HepG2 (cell line): ENCODE measurements around the gene HOPX. TPM values are rescaled to one million over a fixed set of nuclear protein-coding genes. Genes with fewer than 3 reads are reported as not detected.

Source experiments
- ATAC-seq: fragments of 200-7000 bp; cut with Tn5 transposase; 3 replicates; pipeline ENCODE4 v1.9.1; 2020; ENCODE audit warnings: mild to moderate bottlenecking, moderate library complexity
- BruUV-seq: library from RNA; stranded (reverse); fragments of 400-500 nt; replicated peaks from 2 replicates; lab custom pipeline; 2021; lab: Mats Ljungman, UMichigan
- CTCF ChIA-PET: fragments of 300-600 bp; formaldehyde crosslinking; extraction: SDS; loops from one replicate; lab custom pipeline; 2021; ENCODE audit warnings: low total read pairs, inconsistent platforms, low intra/inter-chr PET ratio; lab: Yijun Ruan, JAX
- POLR2A ChIA-PET: fragments of 350-600 bp; sonication (Branson Sonifier 250); formaldehyde crosslinking; loops from one replicate; lab custom pipeline; 2020; ENCODE audit warnings: antibody characterized with exemption, inconsistent platforms; lab: Yijun Ruan, JAX
- DNase-seq: peaks from one replicate; pipeline ENCODE4 v3.0.0-alpha.2; 2015; ENCODE audit warnings: low spot score
- FAIRE-seq: peaks from 3 replicates; lab custom pipeline; 2011; peaks lifted over from hg19 to GRCh38; lab: Jason Lieb, UNC
- H2AFZ ChIP-seq: one replicate; pipeline ENCODE4 v1.6.1; 2011; ENCODE audit warnings: low read length, inconsistent platforms
- H3K27ac ChIP-seq: fragments of 300-600 bp; 3 replicates; pipeline ENCODE4 v1.8.0; 2011; ENCODE audit warnings: mixed run types, mild to moderate bottlenecking, mixed read lengths, low read length, inconsistent platforms; ENCODE audit not compliant: insufficient read depth; ENCODE audit errors: extremely low read length
- H3K27me3 ChIP-seq, 2 experiments: fragments of 200-600 bp in 1 of 2; 2 replicates in 1 of 2; 3 replicates in 1 of 2; pipeline versions ENCODE4 v1.6.0 to v1.8.0; 2011; ENCODE audit warnings: low read length in 2 of 2, mild to moderate bottlenecking in 2 of 2, moderate library complexity in 2 of 2, inconsistent platforms in 1 of 2; ENCODE audit not compliant: insufficient read depth in 2 of 2, control insufficient read depth in 1 of 2
- H3K36me3 ChIP-seq, 2 experiments: fragments of 200-600 bp in 1 of 2; replicated peaks in 1 of 2; 2 replicates in 1 of 2; 3 replicates in 1 of 2; pipeline versions ENCODE4 v1.5.1 to v1.8.0; 2011; ENCODE audit warnings: low read length in 2 of 2, inconsistent platforms in 1 of 2; ENCODE audit not compliant: insufficient read depth in 2 of 2, control insufficient read depth in 1 of 2
- H3K4me1 ChIP-seq: 2 replicates; pipeline ENCODE4 v1.5.1; 2012; ENCODE audit warnings: low read length, inconsistent platforms; ENCODE audit not compliant: insufficient read depth
- H3K4me2 ChIP-seq: 2 replicates; pipeline ENCODE4 v1.6.0; 2011; ENCODE audit warnings: low read depth, low read length, inconsistent platforms
- H3K4me3 ChIP-seq, 3 experiments: fragments of 200-600 bp in 1 of 3; sonication (generic), shearing (Covaris generic) in 1 of 3; replicated peaks in 1 of 3; 2 replicates each; pipeline ENCODE4 v1.5.1; 2011 to 2016; ENCODE audit warnings: low read length in 3 of 3, inconsistent platforms in 2 of 3, low read depth in 2 of 3, mild to moderate bottlenecking in 2 of 3, control low read depth in 1 of 3, mixed read lengths in 1 of 3; ENCODE audit not compliant: insufficient read depth in 1 of 3
- H3K79me2 ChIP-seq: one replicate; pipeline ENCODE4 v1.6.1; 2011; ENCODE audit warnings: low read length, inconsistent platforms; ENCODE audit not compliant: insufficient read depth
- H3K9ac ChIP-seq: 2 replicates; pipeline ENCODE4 v1.6.0; 2011; ENCODE audit warnings: mild to moderate bottlenecking, low read depth, low read length, inconsistent platforms; ENCODE audit not compliant: insufficient read depth
- H3K9me3 ChIP-seq: 2 replicates; pipeline ENCODE4 v1.5.1; 2012; ENCODE audit warnings: mild to moderate bottlenecking, low read length
- H4K20me1 ChIP-seq: 2 replicates; pipeline ENCODE4 v1.6.0; 2011; ENCODE audit warnings: inconsistent platforms, mild to moderate bottlenecking, low read length, moderate library complexity; ENCODE audit not compliant: insufficient read depth
- ADNP ChIP-seq: sonication (generic); formaldehyde crosslinking; IDR thresholded peaks from 2 replicates; pipeline ENCODE4 v1.4.0; 2020; ENCODE audit warnings: missing genetic modification reagents
- CENPX ChIP-seq: sonication (generic); formaldehyde crosslinking; IDR thresholded peaks from 2 replicates; pipeline ENCODE4 v1.9.0; 2021; ENCODE audit warnings: mild to moderate bottlenecking, missing genetic modification reagents, moderate library complexity
- DNMT1 ChIP-seq: sonication (generic); formaldehyde crosslinking; IDR thresholded peaks from 2 replicates; pipeline ENCODE4 v1.5.1; 2020; ENCODE audit warnings: mild to moderate bottlenecking, missing genetic modification reagents
- HDAC6 ChIP-seq: fragments of 200-600 bp; sonication (generic); IDR thresholded peaks from 2 replicates; pipeline ENCODE4 v1.7.0; 2017; ENCODE audit warnings: mild to moderate bottlenecking, antibody characterized with exemption, low read length, low read depth
- SP4 ChIP-seq: sonication (generic); formaldehyde crosslinking; IDR thresholded peaks from 2 replicates; pipeline ENCODE4 v1.8.1; 2023; ENCODE audit warnings: mild to moderate bottlenecking, missing genetic modification reagents
- SP5 ChIP-seq: IDR thresholded peaks from 2 replicates; pipeline ENCODE4 v1.6.1; 2016; ENCODE audit warnings: low read depth, borderline replicate concordance
- STAG1 ChIP-seq: sonication (generic); formaldehyde crosslinking; IDR thresholded peaks from 2 replicates; pipeline ENCODE4 v1.4.0; 2020; ENCODE audit warnings: missing genetic modification reagents
- TAF1 ChIP-seq: sonication (generic); formaldehyde crosslinking; IDR thresholded peaks from 2 replicates; pipeline ENCODE4 v1.4.0; 2020; ENCODE audit warnings: missing genetic modification reagents
- ZC3H4 ChIP-seq: sonication (generic); formaldehyde crosslinking; IDR thresholded peaks from 2 replicates; pipeline ENCODE4 v1.4.0; 2020; ENCODE audit warnings: missing genetic modification reagents, borderline replicate concordance
- ZHX2 ChIP-seq, 2 experiments: sonication (generic) in 1 of 2; formaldehyde crosslinking in 1 of 2; IDR thresholded peaks; 2 replicates each; pipeline versions ENCODE4 v1.6.1 to v1.9.0; 2014 to 2022; ENCODE audit warnings: antibody characterized with exemption in 1 of 2, borderline replicate concordance in 1 of 2, inconsistent platforms in 1 of 2, low read depth in 1 of 2, missing genetic modification reagents in 1 of 2
- ZNF136 ChIP-seq: sonication (generic); formaldehyde crosslinking; IDR thresholded peaks from 2 replicates; pipeline ENCODE4 v1.8.1; 2022; ENCODE audit warnings: low read depth, mild to moderate bottlenecking, moderate library complexity, missing genetic modification reagents
- ZNF562 ChIP-seq: sonication (generic); formaldehyde crosslinking; IDR thresholded peaks from 2 replicates; pipeline ENCODE4 v1.8.0; 2022; ENCODE audit warnings: missing genetic modification reagents, borderline replicate concordance
- WGBS: methylation state at CpG from one replicate; pipeline ENCODE4 v1.1.6; 2017; ENCODE audit warnings: low lambda C conversion rate; 5-methylcytosine and 5-hydroxymethylcytosine counted together
- in situ Hi-C: cut with HindIII; loops from 2 replicates; pipeline ENCODE4 v1.10.0; 2017; ENCODE audit warnings: low pct_unique_long_range_greater_than_20kb; ENCODE audit not compliant: extremely low pct_ligation_motif_present
- intact Hi-C: fragments of 100-400 bp; cut with micrococcal nuclease; formaldehyde crosslinking; loops from one replicate; pipeline ENCODE4 v1.10.0; 2022; ENCODE audit not compliant: unreplicated experiment
- polyA plus RNA-seq, 8 experiments: library from polyadenylated mRNA; depleted of rRNA in 3 of 8; stranded (reverse) in 7 of 8; unstranded in 1 of 8; fragments of >200 nt; fragmentation: Illumina TruSeq in 4 of 8; extraction: Trizol in 4 of 8; gene quantifications; 2 replicates each; pipeline versions ENCODE4 v1.2.1 to v1.2.3, GENCODE V29; 2011 to 2016; ENCODE audit warnings: low read depth in 4 of 8, missing spikeins in 1 of 8, mixed read lengths in 1 of 8; ENCODE audit not compliant: insufficient read depth in 1 of 8
- total RNA-seq, 5 experiments: library from RNA; depleted of rRNA; stranded (reverse); fragments of >200 nt; fragmentation: Illumina TruSeq; extraction: Trizol; gene quantifications; 2 replicates each; pipeline ENCODE4 v1.2.3, GENCODE V29; 2016; ENCODE audit warnings: low read depth in 1 of 5
- TF ChIP-seq, protein P1 (sequence below): sonication (generic); formaldehyde crosslinking; IDR thresholded peaks from 2 replicates; pipeline ENCODE4 v1.4.0; 2020; ENCODE audit warnings: missing genetic modification reagents, borderline replicate concordance
- TF ChIP-seq, protein P2 (sequence below): sonication (generic); formaldehyde crosslinking; IDR thresholded peaks from 2 replicates; pipeline ENCODE4 v1.8.0; 2022; ENCODE audit warnings: missing genetic modification reagents, mild to moderate bottlenecking, inconsistent platforms, borderline replicate concordance
- TF ChIP-seq, protein P3 (sequence below): sonication (generic); formaldehyde crosslinking; IDR thresholded peaks from 2 replicates; pipeline ENCODE4 v1.5.0; 2020; ENCODE audit warnings: mild to moderate bottlenecking, missing genetic modification reagents

HOPX gene
- total and polyA plus RNA-seq, 2 of the 13 experiments (the other 11 are each of a cell fraction or from before 2014, with no cell fraction given) = not detected

GRCh38 chr4:56656346-56656643 lies 24.8 kb downstream of the HOPX start:
- H3K4me3 ChIP-seq = no peak overlapping the region
- ChIA-PET CTCF (no interaction called here), POLR2A (no interaction called here)
- peaks cover 4 to 43% of the 10 kb centered on the region in 2 experiments for H3K27me3 ChIP-seq
- H3K4me2 ChIP-seq = no peak overlapping the region
- no peak overlapping the region for H3K27ac ChIP-seq
- intact Hi-C loops (no loop called here), in situ Hi-C loops (no loop called here)
- H2AFZ ChIP-seq = no peak overlapping the region
- FAIRE-seq = no peak
- H3K79me2 ChIP-seq = no peaks in the 10 kb centered on the region
- H4K20me1 ChIP-seq = no peaks in the 10 kb centered on the region
- no peak for ATAC-seq
- 83% methylated on average over 10 of the region's 19 CpGs for WGBS
- H3K4me1 ChIP-seq = no peaks in the 10 kb centered on the region
- H3K36me3 ChIP-seq = no peaks in the 10 kb centered on the region
- no peaks in the 10 kb centered on the region for H3K9me3 ChIP-seq
- no peak for DNase-seq
- H3K9ac ChIP-seq = no peak overlapping the region
- BruUV-seq = no TSS peak
- TF ChIP-seq, protein P1, sequence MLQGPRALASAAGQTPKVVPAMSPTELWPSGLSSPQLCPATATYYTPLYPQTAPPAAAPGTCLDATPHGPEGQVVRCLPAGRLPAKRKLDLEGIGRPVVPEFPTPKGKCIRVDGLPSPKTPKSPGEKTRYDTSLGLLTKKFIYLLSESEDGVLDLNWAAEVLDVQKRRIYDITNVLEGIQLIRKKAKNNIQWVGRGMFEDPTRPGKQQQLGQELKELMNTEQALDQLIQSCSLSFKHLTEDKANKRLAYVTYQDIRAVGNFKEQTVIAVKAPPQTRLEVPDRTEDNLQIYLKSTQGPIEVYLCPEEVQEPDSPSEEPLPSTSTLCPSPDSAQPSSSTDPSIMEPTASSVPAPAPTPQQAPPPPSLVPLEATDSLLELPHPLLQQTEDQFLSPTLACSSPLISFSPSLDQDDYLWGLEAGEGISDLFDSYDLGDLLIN = no peak
- TF ChIP-seq ZC3H4 (CRISPR knock-in tag) = no peak
- no peak for TF ChIP-seq HDAC6
- TF ChIP-seq DNMT1 = no peak
- no peak for TF ChIP-seq STAG1
- no peak for TF ChIP-seq TAF1
- TF ChIP-seq ZNF136 (CRISPR knock-in tag) = no peak
- no peak for TF ChIP-seq SP5
- TF ChIP-seq CENPX = no peak
- TF ChIP-seq, protein P2, sequence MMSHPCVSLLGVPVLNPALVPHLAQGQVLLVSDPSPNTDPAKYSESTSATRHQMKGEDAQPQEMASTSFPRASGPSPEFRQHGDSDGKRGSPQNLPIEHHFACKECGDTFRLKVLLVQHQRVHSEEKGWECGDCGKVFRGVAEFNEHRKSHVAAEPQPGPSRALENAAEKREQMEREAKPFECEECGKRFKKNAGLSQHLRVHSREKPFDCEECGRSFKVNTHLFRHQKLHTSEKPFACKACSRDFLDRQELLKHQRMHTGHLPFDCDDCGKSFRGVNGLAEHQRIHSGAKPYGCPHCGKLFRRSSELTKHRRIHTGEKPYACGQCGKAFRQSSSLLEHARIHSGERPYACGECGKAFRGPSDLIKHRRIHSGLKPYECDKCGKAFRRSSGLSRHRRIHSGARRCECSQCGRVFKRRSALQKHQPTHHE (CRISPR knock-in tag) = no peak
- no peak for TF ChIP-seq SP4 (CRISPR knock-in tag)
- TF ChIP-seq, protein P3, sequence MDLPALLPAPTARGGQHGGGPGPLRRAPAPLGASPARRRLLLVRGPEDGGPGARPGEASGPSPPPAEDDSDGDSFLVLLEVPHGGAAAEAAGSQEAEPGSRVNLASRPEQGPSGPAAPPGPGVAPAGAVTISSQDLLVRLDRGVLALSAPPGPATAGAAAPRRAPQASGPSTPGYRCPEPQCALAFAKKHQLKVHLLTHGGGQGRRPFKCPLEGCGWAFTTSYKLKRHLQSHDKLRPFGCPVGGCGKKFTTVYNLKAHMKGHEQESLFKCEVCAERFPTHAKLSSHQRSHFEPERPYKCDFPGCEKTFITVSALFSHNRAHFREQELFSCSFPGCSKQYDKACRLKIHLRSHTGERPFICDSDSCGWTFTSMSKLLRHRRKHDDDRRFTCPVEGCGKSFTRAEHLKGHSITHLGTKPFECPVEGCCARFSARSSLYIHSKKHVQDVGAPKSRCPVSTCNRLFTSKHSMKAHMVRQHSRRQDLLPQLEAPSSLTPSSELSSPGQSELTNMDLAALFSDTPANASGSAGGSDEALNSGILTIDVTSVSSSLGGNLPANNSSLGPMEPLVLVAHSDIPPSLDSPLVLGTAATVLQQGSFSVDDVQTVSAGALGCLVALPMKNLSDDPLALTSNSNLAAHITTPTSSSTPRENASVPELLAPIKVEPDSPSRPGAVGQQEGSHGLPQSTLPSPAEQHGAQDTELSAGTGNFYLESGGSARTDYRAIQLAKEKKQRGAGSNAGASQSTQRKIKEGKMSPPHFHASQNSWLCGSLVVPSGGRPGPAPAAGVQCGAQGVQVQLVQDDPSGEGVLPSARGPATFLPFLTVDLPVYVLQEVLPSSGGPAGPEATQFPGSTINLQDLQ (CRISPR knock-in tag) = no peak
- no peak for TF ChIP-seq ZHX2 (IDR thresholded peaks at IDR 0.05; ENCODE audit: low read depth)
- no peak for TF ChIP-seq ZHX2 (CRISPR knock-in tag; IDR thresholded peaks at IDR 0.05; ENCODE audit: borderline replicate concordance)
- TF ChIP-seq ZNF562 (CRISPR knock-in tag) = no peak
- TF ChIP-seq ADNP (CRISPR knock-in tag) = no peak
